Measurements from ENCODE around the gene PACS2.
"Not testable (repeated sequence)": the region's sequence is repeated elsewhere in the genome, so short reads cannot be mapped to it uniquely, and the experiment has no call there.

The PACS2 gene

GRCh38 chr14:105316577-105316941 lies 2.0 kb downstream of the PACS2 start:
- no peak for DNase-seq

GRCh38 chr14:105316968-105317510 lies 2.5 kb downstream of the PACS2 start:
- no peak for DNase-seq

DNA sequence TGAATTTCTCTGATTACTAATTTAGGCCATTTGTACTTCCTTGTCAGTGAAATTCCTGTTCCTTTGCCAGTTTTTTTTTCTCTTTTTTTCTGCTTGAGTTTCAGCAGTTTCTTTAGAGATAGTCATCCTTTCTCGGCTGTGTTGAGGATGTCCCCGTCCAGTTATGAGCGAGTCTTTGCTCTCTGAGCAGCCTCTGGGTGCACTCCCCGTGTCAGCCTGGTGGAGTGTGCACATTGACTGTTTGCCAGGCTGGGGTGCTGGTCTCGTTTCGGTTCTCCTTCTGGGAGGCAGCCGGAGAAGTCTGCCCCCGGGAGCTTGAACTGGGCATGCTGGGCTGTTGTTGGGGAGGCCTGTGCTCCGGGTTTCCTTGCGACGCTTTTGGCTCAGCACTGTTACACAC lies 3.0 kb downstream of the PACS2 start:
- DNase-seq, result peak; percentile 78

DNA sequence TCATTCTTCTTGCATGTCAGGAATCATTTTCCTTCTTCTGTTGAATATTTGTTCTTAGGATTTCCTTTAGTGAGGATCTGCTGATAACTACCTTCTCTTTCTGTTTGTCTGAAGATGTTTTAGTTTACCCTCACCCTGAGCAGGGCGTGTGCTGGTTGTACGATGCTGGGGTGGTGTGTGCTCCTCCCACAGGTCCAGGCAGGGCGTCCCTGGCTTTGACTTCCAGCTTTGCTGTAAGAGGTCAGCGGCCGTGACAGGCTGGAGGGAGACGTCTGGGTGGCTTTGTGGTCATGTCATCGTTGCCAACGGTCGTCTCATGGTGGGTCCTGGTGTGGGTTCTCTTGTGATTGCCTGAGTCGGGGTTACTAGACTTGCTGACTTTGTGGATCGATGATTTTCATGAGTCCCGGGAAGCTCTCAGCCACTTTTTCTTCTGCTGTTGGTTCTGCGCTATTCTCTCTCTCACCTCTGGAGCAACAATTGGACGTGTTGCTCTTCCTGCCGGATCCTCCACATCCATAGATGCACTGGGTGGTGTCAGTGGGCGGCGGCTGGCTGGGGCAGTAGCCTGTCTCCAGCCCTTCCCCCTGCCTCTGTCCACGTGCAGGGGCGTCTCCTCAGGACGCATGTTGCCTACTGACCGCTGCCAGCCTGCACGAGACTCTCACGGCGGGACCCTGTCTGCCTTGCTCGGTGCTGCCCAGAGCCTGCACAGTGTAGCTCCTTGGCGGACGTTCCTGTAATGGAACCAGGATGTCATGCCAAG lies 8.4 kb downstream of the PACS2 start:
- no peak for DNase-seq

DNA sequence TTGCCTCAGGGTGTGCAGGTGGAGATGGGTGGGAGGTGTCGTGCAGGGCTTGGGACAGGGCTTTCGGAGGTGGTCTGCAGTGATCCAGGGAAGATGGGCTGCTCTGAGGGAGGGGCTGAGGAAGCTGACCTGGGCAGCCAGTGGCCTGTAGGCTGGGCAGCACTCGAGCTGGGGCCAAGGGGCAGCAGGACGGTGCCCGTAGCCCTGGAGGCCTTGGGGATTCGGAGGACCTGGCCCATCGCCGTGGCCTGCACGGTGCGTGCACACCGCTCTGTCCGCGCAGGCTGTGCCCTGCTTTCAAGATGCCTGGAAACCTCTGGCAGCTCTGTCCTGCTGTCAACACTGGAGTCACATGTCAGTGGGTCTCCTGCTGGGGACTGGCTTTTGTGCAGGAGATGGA lies 9.1 kb downstream of the PACS2 start:
- no peak for DNase-seq

DNA sequence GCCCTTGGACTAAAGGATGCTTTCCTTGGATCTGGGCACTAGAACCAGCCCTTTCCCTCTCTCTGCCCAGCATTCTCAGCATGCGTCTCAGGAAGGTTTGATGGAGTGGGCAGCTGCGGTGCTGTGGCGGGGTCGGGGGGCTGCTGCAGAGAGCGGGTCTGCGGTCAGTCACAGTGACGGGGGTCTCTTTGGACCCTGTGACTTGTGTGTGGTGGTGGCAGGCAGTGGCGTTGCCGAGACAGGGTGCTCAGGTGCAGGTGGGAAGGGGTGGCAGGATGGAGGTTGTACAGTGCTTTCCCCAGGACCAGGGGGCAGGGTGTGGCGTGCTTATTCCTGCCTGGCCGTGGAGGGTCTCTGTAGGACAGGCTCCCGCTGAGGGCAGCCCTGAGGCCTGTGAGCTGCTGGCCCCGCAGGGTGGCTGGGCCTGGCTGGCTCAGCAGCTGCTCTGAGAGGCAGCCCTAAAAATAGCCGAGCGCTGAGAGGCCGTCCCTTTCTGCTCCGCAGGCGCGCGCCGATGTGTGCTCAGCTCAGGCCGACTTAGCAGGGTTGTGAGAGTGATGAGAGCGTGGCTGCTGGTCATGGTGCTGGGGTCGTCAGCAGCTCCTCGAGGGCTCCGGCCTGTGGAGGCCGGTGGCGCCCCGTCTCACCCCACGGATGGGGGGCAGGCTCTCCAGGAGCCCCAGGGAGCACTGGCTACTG lies 9.7 kb downstream of the PACS2 start:
- no peak for DNase-seq

GRCh38 chr14:105324871-105325270 lies 10.3 kb downstream of the PACS2 start:
- DNase-seq, result no peak

GRCh38 chr14:105325303-105325702 lies 10.8 kb downstream of the PACS2 start:
- DNase-seq, result no peak

- DNase-seq, result no peak
Observed at GRCh38 chr14:105325716-105326567, 11.4 kb downstream of the PACS2 start.

GRCh38 chr14:105326568-105326867 lies 12.0 kb downstream of the PACS2 start:
- DNase-seq, result no peak

DNA sequence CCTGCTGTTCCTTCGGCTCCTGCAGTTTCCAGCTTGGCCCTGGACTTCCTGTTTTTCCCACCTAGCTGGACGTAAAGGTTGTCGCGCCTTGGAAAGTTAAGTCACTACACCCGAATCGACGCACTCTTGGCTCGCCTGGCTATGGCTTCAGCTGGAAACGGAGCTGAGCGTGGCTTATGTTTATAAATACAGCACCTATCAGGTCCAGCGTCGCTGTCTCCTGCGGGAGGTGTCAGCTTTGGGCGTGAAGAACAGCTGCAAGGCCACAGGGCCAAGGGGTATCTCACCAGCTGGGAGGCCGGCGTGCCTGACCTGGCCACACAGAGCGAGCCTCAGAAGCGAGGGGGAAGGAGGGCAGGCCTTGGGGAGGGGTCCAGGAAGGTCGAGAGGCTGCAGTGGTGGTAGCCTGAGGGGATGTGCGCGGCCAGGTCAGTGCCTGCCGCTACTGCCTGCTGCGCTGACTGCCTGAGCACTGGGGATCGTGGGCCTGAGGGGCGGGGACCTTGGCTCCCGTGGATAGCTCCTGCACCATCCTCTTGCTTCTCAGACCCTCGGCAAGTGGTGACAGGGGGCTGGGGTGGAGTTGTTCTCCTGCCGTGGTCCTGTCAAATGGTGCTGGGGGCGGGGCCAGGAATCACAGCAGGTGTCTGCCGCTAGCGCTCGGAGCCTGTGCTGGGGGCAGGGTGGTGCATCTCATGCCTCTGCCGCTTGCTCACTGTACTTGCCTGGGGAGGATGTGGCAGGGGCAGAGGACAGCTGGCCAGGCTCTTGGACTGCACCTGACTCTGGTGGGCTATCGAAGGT lies 12.5 kb downstream of the PACS2 start:
- DNase-seq, result no peak

DNA sequence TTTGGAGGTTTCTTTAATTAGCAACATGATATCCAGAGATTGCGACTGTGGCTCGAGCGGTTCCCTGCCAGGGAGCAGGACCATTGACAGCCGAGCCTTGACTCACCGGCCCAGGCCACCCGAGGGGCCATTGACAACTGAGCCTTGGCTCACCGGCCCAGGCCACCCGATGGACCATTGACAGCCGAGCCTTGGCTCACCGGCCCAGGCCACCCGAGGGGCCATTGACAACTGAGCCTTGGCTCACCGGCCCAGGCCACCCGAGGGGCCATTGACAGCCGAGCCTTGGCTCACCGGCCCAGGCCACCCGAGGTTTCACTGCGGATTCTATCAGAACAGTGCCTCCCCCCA lies 13.1 kb downstream of the PACS2 start:
- not testable (repeated sequence) for DNase-seq

DNA sequence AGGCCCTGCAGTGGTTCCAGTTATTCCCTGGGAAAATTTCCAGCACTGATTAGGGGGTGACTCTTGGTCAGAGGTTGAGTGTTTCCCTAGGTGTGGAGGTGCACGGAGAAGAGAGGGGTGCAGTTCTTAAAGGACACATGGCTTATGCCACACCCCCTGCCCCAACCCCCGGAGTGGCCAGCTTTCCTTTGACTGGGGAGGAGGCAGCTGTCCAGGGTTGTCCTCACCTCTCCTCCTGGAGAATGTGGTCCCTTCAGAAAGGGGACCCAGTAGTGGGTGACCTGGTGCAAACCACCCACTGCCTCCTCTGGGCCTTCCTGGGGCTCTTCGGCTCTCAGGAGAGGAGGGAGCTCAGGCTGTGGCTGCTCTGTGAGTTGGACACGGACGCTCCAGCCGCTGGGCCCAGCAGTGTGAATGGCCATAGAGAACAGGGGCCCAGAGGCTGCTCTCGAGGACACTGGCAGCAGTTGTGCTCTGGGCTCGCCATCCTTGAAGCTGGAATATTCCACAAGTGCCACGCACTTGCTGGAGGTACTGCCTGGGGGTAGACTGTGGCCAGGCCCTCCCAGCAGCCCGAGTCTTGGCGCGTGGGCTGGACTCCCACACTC lies 13.6 kb downstream of the PACS2 start:
- no peak for DNase-seq

DNA sequence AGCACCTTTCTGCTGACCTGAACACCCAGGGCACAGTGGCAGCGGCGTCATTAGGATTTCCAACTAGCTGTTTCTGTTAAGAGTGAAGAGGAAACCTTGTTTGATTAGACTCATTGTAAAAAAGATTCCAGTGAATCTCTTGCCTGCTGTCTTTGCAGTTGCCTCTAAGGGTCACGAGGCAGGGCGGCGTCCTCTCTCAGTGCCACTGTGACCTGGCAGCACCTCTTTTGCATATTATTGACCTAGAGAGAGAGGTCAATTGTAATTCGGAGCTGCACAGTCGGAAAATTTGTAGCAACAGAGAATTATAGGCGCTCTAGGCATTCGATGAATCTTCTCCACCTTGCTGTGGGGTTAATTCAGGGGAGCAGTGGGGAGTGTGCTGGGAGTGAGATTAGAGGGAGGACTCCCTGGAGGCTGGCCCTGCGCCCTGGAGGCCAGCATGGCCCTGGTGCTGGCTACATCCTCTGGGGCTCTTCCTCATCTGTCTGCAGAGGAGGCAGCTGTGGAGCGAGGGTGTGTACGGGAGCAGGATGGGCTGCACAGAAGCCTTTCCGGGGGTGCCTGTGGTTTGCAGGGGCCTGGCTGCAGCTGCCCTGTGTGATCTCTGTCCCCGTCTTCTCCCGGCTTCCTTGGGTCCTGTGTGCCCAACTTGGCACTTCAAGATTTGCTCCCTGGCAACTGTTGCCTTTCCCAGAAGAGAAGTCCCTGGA lies 14.3 kb downstream of the PACS2 start:
- no peak for DNase-seq

- no peak for DNase-seq
Observed at GRCh38 chr14:105329411-105330150, 15.0 kb downstream of the PACS2 start.

- DNase-seq, result peak; percentile 52
Observed at GRCh38 chr14:105330491-105330895, 15.9 kb downstream of the PACS2 start.

GRCh38 chr14:105331575-105332349 lies 17.2 kb downstream of the PACS2 start:
- DNase-seq, result no peak

- no peak for DNase-seq
Observed at GRCh38 chr14:105332350-105332874, 17.9 kb downstream of the PACS2 start.

DNA sequence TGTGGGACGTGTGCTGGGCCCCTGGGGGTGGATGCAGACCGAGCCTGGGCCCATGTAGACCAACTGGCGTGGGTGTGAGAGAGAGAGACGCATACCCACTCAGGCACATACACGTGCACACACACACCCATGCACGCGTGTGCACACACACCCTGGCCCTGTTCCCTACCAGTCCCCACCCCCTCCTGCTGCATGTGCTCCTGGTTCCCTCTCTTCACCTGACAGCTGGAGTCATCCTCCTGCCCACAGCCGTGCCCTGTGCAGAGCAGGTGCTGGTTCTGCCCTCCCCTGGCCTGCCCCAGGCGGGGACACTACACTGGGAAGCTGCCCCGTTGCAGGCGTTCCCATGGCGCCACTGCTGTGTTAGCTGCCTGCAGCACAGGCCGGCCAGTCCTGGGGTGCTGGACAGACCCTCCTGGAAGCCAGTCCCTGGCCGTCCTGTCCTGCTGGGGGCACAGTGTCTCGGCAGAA lies 18.5 kb downstream of the PACS2 start:
- no peak for DNase-seq

Measured in suppressor macrophage treated with lipopolysaccharide for 4 hours (primary cell).